ENCODE data around the gene TMEM154. TPM values are rescaled to one million over a fixed set of nuclear protein-coding genes. Genes with fewer than 3 reads are reported as not detected.

TMEM154 gene
- total and polyA plus RNA-seq, 10 of the 15 experiments (the other 5 are each of a cell fraction or from before 2014, with no cell fraction given), result 5.1 to 41.4 (median 18.2) TPM

GRCh38 chr4:152672206-152673092 lies 7.3 kb downstream of the TMEM154 start:
- no TSS peak for BruUV-seq (replicated peaks)
- Histone ChIP-seq H3K79me2 (ENCODE audit: control insufficient read depth, insufficient read depth, low read length) (no peaks in the 10 kb centered on the region), H3K27ac (ENCODE audit: control insufficient read depth, insufficient read depth) (no peak overlapping the region), H3K4me3 (no peak overlapping the region), H3K4me2 (ENCODE audit: control insufficient read depth, insufficient read depth) (no peak overlapping the region), H2AFZ (ENCODE audit: control insufficient read depth, low read depth, low read length) (no peak overlapping the region), H3K36me3 (ENCODE audit: control insufficient read depth in 2 of 2, insufficient read depth in 2 of 2, low read length in 1 of 2) (no peaks in the 10 kb centered on the region), H3K27me3 (replicated peaks in 1 of 2; ENCODE audit: control insufficient read depth in 2 of 2, insufficient read depth in 2 of 2, low read length in 1 of 2) (no peaks in the 10 kb centered on the region), H3K9me3 (replicated peaks; ENCODE audit: control insufficient read depth, insufficient read depth, low read length) (no peaks in the 10 kb centered on the region), H3K4me1 (ENCODE audit: control insufficient read depth, insufficient read depth, low read length) (peaks cover 16% of the 10 kb centered on the region), H4K20me1 (ENCODE audit: control insufficient read depth, insufficient read depth) (no peaks in the 10 kb centered on the region), H3K9ac (ENCODE audit: control insufficient read depth, insufficient read depth, low read length) (no peak overlapping the region)
- RAD21 ChIA-PET (ENCODE audit: unreplicated experiment), result no interaction called here
- CTCF ChIA-PET, result interaction anchor here (1.0 to 9.8 kb wide), 2 partner anchors 8 to 64 kb away, joined by 5 to 65 read pairs; no protein-coding TSS in a partner anchor
- DNase-seq (ENCODE audit: low read depth, low spot score), result no peak
- SMC1A ChIA-PET (ENCODE audit: uncharacterized antibody, unreplicated experiment), result interaction anchor here (1.0 to 14.9 kb wide), 5 partner anchors 9 to 171 kb away, joined by 3 to 229 read pairs (median 11); no protein-coding TSS in a partner anchor
- in situ Hi-C loops (cut with MboI), result no loop called here
- no peak for ATAC-seq
- POLR2A ChIA-PET, result interaction anchor here (0.6 to 4.0 kb wide), 3 partner anchors 9 to 132 kb away, joined by 3 to 18 read pairs (median 6); no protein-coding TSS in a partner anchor
- intact Hi-C loops (cut with micrococcal nuclease; ENCODE audit: unreplicated experiment), result no loop called here
- 82% methylated on average over 4 of the region's 4 CpGs for WGBS (ENCODE audit: insufficient coverage, insufficient replicate concordance, low lambda C conversion rate, missing lambda C conversion rate)
- no peak for FAIRE-seq
- TF ChIP-seq EED (IDR thresholded peaks at IDR 0.05; ENCODE audit: low read depth) (no peak), SREBF2 (IDR thresholded peaks at IDR 0.05; ENCODE audit: low read length) (no peak), GABPA (IDR thresholded peaks at IDR 0.05; ENCODE audit: low read depth) (no peak), MEF2B (IDR thresholded peaks at IDR 0.05; ENCODE audit: partially characterized antibody, poor library complexity, severe bottlenecking) (no peak), SMAD5 (IDR thresholded peaks at IDR 0.05; ENCODE audit: low read depth) (no peak), FOXK2 (IDR thresholded peaks at IDR 0.05) (no peak), RAD51 (IDR thresholded peaks at IDR 0.05) (no peak), KDM1A (IDR thresholded peaks at IDR 0.05; ENCODE audit: borderline replicate concordance) (no peak), ZBED1 (IDR thresholded peaks at IDR 0.05; ENCODE audit: borderline replicate concordance) (no peak), WRNIP1 (IDR thresholded peaks at IDR 0.05; ENCODE audit: borderline replicate concordance, low read depth, low read length) (no peak)
- TF ChIP-seq, protein P1, sequence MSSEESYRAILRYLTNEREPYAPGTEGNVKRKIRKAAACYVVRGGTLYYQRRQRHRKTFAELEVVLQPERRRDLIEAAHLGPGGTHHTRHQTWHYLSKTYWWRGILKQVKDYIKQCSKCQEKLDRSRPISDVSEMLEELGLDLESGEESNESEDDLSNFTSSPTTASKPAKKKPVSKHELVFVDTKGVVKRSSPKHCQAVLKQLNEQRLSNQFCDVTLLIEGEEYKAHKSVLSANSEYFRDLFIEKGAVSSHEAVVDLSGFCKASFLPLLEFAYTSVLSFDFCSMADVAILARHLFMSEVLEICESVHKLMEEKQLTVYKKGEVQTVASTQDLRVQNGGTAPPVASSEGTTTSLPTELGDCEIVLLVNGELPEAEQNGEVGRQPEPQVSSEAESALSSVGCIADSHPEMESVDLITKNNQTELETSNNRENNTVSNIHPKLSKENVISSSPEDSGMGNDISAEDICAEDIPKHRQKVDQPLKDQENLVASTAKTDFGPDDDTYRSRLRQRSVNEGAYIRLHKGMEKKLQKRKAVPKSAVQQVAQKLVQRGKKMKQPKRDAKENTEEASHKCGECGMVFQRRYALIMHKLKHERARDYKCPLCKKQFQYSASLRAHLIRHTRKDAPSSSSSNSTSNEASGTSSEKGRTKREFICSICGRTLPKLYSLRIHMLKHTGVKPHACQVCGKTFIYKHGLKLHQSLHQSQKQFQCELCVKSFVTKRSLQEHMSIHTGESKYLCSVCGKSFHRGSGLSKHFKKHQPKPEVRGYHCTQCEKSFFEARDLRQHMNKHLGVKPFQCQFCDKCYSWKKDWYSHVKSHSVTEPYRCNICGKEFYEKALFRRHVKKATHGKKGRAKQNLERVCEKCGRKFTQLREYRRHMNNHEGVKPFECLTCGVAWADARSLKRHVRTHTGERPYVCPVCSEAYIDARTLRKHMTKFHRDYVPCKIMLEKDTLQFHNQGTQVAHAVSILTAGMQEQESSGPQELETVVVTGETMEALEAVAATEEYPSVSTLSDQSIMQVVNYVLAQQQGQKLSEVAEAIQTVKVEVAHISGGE (CRISPR knock-in tag; IDR thresholded peaks at IDR 0.05), result no peak
- TF ChIP-seq, protein P2, sequence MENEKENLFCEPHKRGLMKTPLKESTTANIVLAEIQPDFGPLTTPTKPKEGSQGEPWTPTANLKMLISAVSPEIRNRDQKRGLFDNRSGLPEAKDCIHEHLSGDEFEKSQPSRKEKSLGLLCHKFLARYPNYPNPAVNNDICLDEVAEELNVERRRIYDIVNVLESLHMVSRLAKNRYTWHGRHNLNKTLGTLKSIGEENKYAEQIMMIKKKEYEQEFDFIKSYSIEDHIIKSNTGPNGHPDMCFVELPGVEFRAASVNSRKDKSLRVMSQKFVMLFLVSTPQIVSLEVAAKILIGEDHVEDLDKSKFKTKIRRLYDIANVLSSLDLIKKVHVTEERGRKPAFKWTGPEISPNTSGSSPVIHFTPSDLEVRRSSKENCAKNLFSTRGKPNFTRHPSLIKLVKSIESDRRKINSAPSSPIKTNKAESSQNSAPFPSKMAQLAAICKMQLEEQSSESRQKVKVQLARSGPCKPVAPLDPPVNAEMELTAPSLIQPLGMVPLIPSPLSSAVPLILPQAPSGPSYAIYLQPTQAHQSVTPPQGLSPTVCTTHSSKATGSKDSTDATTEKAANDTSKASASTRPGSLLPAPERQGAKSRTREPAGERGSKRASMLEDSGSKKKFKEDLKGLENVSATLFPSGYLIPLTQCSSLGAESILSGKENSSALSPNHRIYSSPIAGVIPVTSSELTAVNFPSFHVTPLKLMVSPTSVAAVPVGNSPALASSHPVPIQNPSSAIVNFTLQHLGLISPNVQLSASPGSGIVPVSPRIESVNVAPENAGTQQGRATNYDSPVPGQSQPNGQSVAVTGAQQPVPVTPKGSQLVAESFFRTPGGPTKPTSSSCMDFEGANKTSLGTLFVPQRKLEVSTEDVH (IDR thresholded peaks at IDR 0.05; ENCODE audit: low read depth, partially characterized antibody), result no peak
- TF ChIP-seq, protein P3, sequence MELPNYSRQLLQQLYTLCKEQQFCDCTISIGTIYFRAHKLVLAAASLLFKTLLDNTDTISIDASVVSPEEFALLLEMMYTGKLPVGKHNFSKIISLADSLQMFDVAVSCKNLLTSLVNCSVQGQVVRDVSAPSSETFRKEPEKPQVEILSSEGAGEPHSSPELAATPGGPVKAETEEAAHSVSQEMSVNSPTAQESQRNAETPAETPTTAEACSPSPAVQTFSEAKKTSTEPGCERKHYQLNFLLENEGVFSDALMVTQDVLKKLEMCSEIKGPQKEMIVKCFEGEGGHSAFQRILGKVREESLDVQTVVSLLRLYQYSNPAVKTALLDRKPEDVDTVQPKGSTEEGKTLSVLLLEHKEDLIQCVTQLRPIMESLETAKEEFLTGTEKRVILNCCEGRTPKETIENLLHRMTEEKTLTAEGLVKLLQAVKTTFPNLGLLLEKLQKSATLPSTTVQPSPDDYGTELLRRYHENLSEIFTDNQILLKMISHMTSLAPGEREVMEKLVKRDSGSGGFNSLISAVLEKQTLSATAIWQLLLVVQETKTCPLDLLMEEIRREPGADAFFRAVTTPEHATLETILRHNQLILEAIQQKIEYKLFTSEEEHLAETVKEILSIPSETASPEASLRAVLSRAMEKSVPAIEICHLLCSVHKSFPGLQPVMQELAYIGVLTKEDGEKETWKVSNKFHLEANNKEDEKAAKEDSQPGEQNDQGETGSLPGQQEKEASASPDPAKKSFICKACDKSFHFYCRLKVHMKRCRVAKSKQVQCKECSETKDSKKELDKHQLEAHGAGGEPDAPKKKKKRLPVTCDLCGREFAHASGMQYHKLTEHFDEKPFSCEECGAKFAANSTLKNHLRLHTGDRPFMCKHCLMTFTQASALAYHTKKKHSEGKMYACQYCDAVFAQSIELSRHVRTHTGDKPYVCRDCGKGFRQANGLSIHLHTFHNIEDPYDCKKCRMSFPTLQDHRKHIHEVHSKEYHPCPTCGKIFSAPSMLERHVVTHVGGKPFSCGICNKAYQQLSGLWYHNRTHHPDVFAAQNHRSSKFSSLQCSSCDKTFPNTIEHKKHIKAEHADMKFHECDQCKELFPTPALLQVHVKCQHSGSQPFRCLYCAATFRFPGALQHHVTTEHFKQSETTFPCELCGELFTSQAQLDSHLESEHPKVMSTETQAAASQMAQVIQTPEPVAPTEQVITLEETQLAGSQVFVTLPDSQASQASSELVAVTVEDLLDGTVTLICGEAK (IDR thresholded peaks at IDR 0.05; ENCODE audit: borderline replicate concordance), result no peak
